HepG2 (cell line): ENCODE data around the gene SNF8. TPM values are rescaled to one million over a fixed set of nuclear protein-coding genes. Genes with fewer than 3 reads are reported as not detected.
A peak's percentile ranks its signal among the peaks of the same experiment; 100 is the strongest.

Experiments
- ARID3A ChIP-seq: IDR thresholded peaks from 2 replicates; pipeline ENCODE4 v1.6.1; 2012; ENCODE audit warnings: low read depth, low read length, improper control_type of control experiment
- CCDC6 ChIP-seq: sonication (generic); formaldehyde crosslinking; IDR thresholded peaks from 2 replicates; pipeline ENCODE4 v1.8.1; 2022; ENCODE audit warnings: mild to moderate bottlenecking, missing genetic modification reagents, moderate library complexity
- CTCF ChIP-seq: sonication (generic); formaldehyde crosslinking; IDR thresholded peaks from 2 replicates; pipeline ENCODE4 v1.5.0; 2020; ENCODE audit warnings: mild to moderate bottlenecking, missing genetic modification reagents, moderate library complexity
- FLYWCH1 ChIP-seq: sonication (generic); formaldehyde crosslinking; IDR thresholded peaks from 2 replicates; pipeline ENCODE4 v1.8.1; 2023; ENCODE audit warnings: mild to moderate bottlenecking, missing genetic modification reagents
- HDAC2 ChIP-seq: sonication (generic); formaldehyde crosslinking; IDR thresholded peaks from 2 replicates; pipeline ENCODE4 v1.4.0; 2020; ENCODE audit warnings: missing genetic modification reagents
- HINFP ChIP-seq: sonication (generic); formaldehyde crosslinking; IDR thresholded peaks from 2 replicates; pipeline ENCODE4 v1.4.0; 2020; ENCODE audit warnings: low read depth, mild to moderate bottlenecking, missing genetic modification reagents
- KLF12 ChIP-seq: sonication (generic); formaldehyde crosslinking; IDR thresholded peaks from 2 replicates; pipeline ENCODE4 v1.4.0; 2020; ENCODE audit warnings: missing genetic modification reagents, borderline replicate concordance
- KLF16 ChIP-seq, 2 experiments: sonication (generic) in 1 of 2; formaldehyde crosslinking in 1 of 2; IDR thresholded peaks; 2 replicates each; pipeline versions ENCODE4 v1.6.1 to v1.8.0; 2016 to 2023; ENCODE audit warnings: missing genetic modification reagents in 2 of 2, missing compliant biosample characterization in 1 of 2
- PHF8 ChIP-seq: sonication (generic); formaldehyde crosslinking; IDR thresholded peaks from 2 replicates; pipeline ENCODE4 v1.5.0; 2020; ENCODE audit warnings: missing genetic modification reagents
- SALL1 ChIP-seq: sonication (generic); formaldehyde crosslinking; IDR thresholded peaks from 2 replicates; pipeline ENCODE4 v1.8.0; 2022; ENCODE audit warnings: mild to moderate bottlenecking, missing genetic modification reagents
- SMAD3 ChIP-seq: sonication (generic); formaldehyde crosslinking; IDR thresholded peaks from 2 replicates; pipeline ENCODE4 v1.4.0; 2020; ENCODE audit warnings: missing genetic modification reagents
- ZBTB33 ChIP-seq: sonication (generic); formaldehyde crosslinking; IDR thresholded peaks from 2 replicates; pipeline ENCODE4 v1.4.0; 2020; ENCODE audit warnings: missing genetic modification reagents
- ZNF276 ChIP-seq: sonication (generic); formaldehyde crosslinking; IDR thresholded peaks from 2 replicates; pipeline ENCODE4 v1.4.0; 2020; ENCODE audit warnings: mild to moderate bottlenecking, low read depth, missing genetic modification reagents
- ZNF335 ChIP-seq: sonication (generic); formaldehyde crosslinking; IDR thresholded peaks from 2 replicates; pipeline ENCODE4 v1.4.0; 2020; ENCODE audit warnings: missing genetic modification reagents
- ZNF44 ChIP-seq: sonication (generic); formaldehyde crosslinking; IDR thresholded peaks from 2 replicates; pipeline ENCODE4 v1.5.1; 2020; ENCODE audit warnings: mild to moderate bottlenecking, missing genetic modification reagents
- ZNF574 ChIP-seq: sonication (generic); formaldehyde crosslinking; IDR thresholded peaks from 2 replicates; pipeline ENCODE4 v1.4.0; 2020; ENCODE audit warnings: missing genetic modification reagents
- ZSCAN25 ChIP-seq: sonication (generic); formaldehyde crosslinking; IDR thresholded peaks from 2 replicates; pipeline ENCODE4 v1.8.0; 2022; ENCODE audit warnings: mild to moderate bottlenecking, missing genetic modification reagents
- polyA plus RNA-seq, 8 experiments: library from polyadenylated mRNA; depleted of rRNA in 3 of 8; stranded (reverse) in 7 of 8; unstranded in 1 of 8; fragments of >200 nt; fragmentation: Illumina TruSeq in 4 of 8; extraction: Trizol in 4 of 8; gene quantifications; 2 replicates each; pipeline versions ENCODE4 v1.2.1 to v1.2.3, GENCODE V29; 2011 to 2016; ENCODE audit warnings: low read depth in 4 of 8, missing spikeins in 1 of 8, mixed read lengths in 1 of 8; ENCODE audit not compliant: insufficient read depth in 1 of 8
- total RNA-seq, 5 experiments: library from RNA; depleted of rRNA; stranded (reverse); fragments of >200 nt; fragmentation: Illumina TruSeq; extraction: Trizol; gene quantifications; 2 replicates each; pipeline ENCODE4 v1.2.3, GENCODE V29; 2016; ENCODE audit warnings: low read depth in 1 of 5

SNF8 gene
- total and polyA plus RNA-seq, 2 of the 13 experiments (the other 11 are each of a cell fraction or from before 2014, with no cell fraction given): 114 to 153 TPM

- peak in 1 of 2 experiments; percentile 62; a peak in 2 of 4 replicates for TF ChIP-seq KLF16 (CRISPR knock-in tag; IDR thresholded peaks at IDR 0.05)
- TF ChIP-seq ZSCAN25: peak; percentile 62; the same call in 1 of the 2 replicates
- peak; percentile 90 for TF ChIP-seq ARID3A
- TF ChIP-seq ZNF44 (CRISPR knock-in tag): 0 out of 2 replicates have a peak, but pooled peaks have one; percentile 71
- 0 out of 2 replicates have a peak, but pooled peaks have one; percentile 19 for TF ChIP-seq ZNF335
- TF ChIP-seq SMAD3 (CRISPR knock-in tag): peak; percentile 57; the same call in 1 of the 2 replicates
- no peak for TF ChIP-seq ZNF276
- peak; percentile 41 for TF ChIP-seq SALL1 (CRISPR knock-in tag)
- TF ChIP-seq CTCF: peak; percentile 96
- peak; percentile 79 for TF ChIP-seq ZNF574 (CRISPR knock-in tag)
- TF ChIP-seq HDAC2 (CRISPR knock-in tag): 0 out of 2 replicates have a peak, but pooled peaks have one; percentile 10
- TF ChIP-seq CCDC6 (CRISPR knock-in tag): no peak
- TF ChIP-seq ZBTB33 (CRISPR knock-in tag): peak; percentile 41; the same call in 1 of the 2 replicates
- no peak for TF ChIP-seq HINFP (CRISPR knock-in tag)
- TF ChIP-seq KLF12 (CRISPR knock-in tag): 0 out of 2 replicates have a peak, but pooled peaks have one; percentile 43
- TF ChIP-seq FLYWCH1 (CRISPR knock-in tag): no peak
- no peak for TF ChIP-seq PHF8
These were observed 9.7 kb upstream of the SNF8 start (continued) for GRCh38 chr17:48954300-48954755.
